HCT116 (cell line): Measurements from ENCODE around the gene KY. TPM values are rescaled to one million over a fixed set of nuclear protein-coding genes. Genes with fewer than 3 reads are reported as not detected.
A peak's percentile ranks its signal among the peaks of the same experiment; 100 is the strongest.

Source experiments
- ATAC-seq: fragments of 200-7000 bp; cut with Tn5 transposase; 2 replicates; pipeline ENCODE4 v1.9.1; 2020; ENCODE audit warnings: mild to moderate bottlenecking, moderate library complexity
- BruUV-seq: library from RNA; stranded (reverse); fragments of 400-500 nt; replicated peaks from 2 replicates; lab custom pipeline; 2021; lab: Mats Ljungman, UMichigan
- CTCF ChIA-PET: fragments of 300-600 bp; sonication (Branson Sonifier 250); formaldehyde crosslinking; loops from one replicate; lab custom pipeline; 2021; ENCODE audit warnings: antibody characterized with exemption; lab: Charles Lee
- POLR2A ChIA-PET: fragments of 300-600, 350-600 bp; sonication (Branson Sonifier 250); formaldehyde crosslinking; loops from one replicate; lab custom pipeline; 2021; ENCODE audit warnings: antibody characterized with exemption; lab: Charles Lee
- RAD21 ChIA-PET, 2 experiments: fragments of 300-600 bp; sonication (Branson Sonifier 250); formaldehyde crosslinking; loops; one replicate each; lab custom pipeline; 2023; ENCODE audit warnings: low total read pairs in 2 of 2; ENCODE audit not compliant: uncharacterized antibody in 2 of 2, unreplicated experiment in 2 of 2, low non-redundant PET in 1 of 2; lab: Charles Lee
- DNase-seq: peaks from one replicate; pipeline ENCODE4 v3.0.0-alpha.2; 2010; ENCODE audit warnings: low read depth, low spot score
- H2AFZ ChIP-seq: fragments of 200-600 bp; shearing (Covaris generic), sonication (generic); 2 replicates; pipeline ENCODE4 v1.6.1; 2017; ENCODE audit warnings: low read depth, mixed run types, mixed read lengths, antibody characterized with exemption, low read length; ENCODE audit not compliant: poor library complexity, severe bottlenecking
- H3K27ac ChIP-seq: 2 replicates; pipeline ENCODE4 v1.5.1; 2012; ENCODE audit warnings: low read depth, low read length
- H3K27me3 ChIP-seq: fragments of 200-600 bp; sonication (generic); 2 replicates; pipeline ENCODE4 v1.6.1; 2016; ENCODE audit warnings: mixed run types, low read length, mixed read lengths; ENCODE audit not compliant: insufficient read depth
- H3K36me3 ChIP-seq, 2 experiments: fragments of 200-500 bp in 1 of 2; fragments of 200-600 bp in 1 of 2; sonication (Bioruptor generic) in 1 of 2; sonication (generic) in 1 of 2; 2 replicates each; pipeline versions ENCODE4 v1.5.1 to v1.6.1; 2014 to 2016; ENCODE audit warnings: low read length in 2 of 2, inconsistent platforms in 1 of 2, mixed read lengths in 1 of 2, mixed run types in 1 of 2; ENCODE audit not compliant: insufficient read depth in 2 of 2, control insufficient read depth in 1 of 2
- H3K4me1 ChIP-seq, 2 experiments: fragments of 200-600 bp in 1 of 2; sonication (generic) in 1 of 2; 2 replicates each; pipeline versions ENCODE4 v1.5.1 to v1.6.1; 2012 to 2017; ENCODE audit warnings: low read length in 2 of 2, inconsistent platforms in 1 of 2, mild to moderate bottlenecking in 1 of 2, mixed read lengths in 1 of 2, mixed run types in 1 of 2, moderate library complexity in 1 of 2; ENCODE audit not compliant: insufficient read depth in 2 of 2, control insufficient read depth in 1 of 2
- H3K4me2 ChIP-seq: fragments of 200-600 bp; sonication (generic); 2 replicates; pipeline ENCODE4 v1.6.1; 2017; ENCODE audit warnings: mixed run types, low read length, mixed read lengths
- H3K4me3 ChIP-seq, 2 experiments: fragments of 200-600 bp in 1 of 2; sonication (generic) in 1 of 2; replicated peaks in 1 of 2; 2 replicates each; pipeline ENCODE4 v1.5.1; 2011 to 2016; ENCODE audit warnings: low read length in 2 of 2, control low read depth in 1 of 2, low read depth in 1 of 2, mild to moderate bottlenecking in 1 of 2, mixed read lengths in 1 of 2, mixed run types in 1 of 2
- H3K79me2 ChIP-seq: fragments of 200-600 bp; sonication (generic); 2 replicates; pipeline ENCODE4 v1.6.1; 2017; ENCODE audit warnings: mild to moderate bottlenecking, mixed run types, low read length, moderate library complexity, mixed read lengths; ENCODE audit not compliant: insufficient read depth
- H3K9ac ChIP-seq: fragments of 200-600 bp; sonication (generic); 2 replicates; pipeline ENCODE4 v1.6.1; 2016; ENCODE audit warnings: low read length, mixed read lengths
- H3K9me2 ChIP-seq: fragments of 200-600 bp; sonication (generic), shearing (Covaris generic); 2 replicates; pipeline ENCODE4 v1.6.1; 2017; ENCODE audit warnings: mixed run types, mild to moderate bottlenecking, moderate library complexity; ENCODE audit not compliant: insufficient read depth
- H3K9me3 ChIP-seq, 2 experiments: fragments of 200-500 bp in 1 of 2; fragments of 200-600 bp in 1 of 2; sonication (Bioruptor generic) in 1 of 2; sonication (generic) in 1 of 2; 2 replicates each; pipeline ENCODE4 v1.6.1; 2014 to 2017; ENCODE audit warnings: low read length in 2 of 2, mixed read lengths in 2 of 2, inconsistent platforms in 1 of 2, low read depth in 1 of 2, mild to moderate bottlenecking in 1 of 2, mixed run types in 1 of 2, moderate library complexity in 1 of 2; ENCODE audit not compliant: control insufficient read depth in 1 of 2, insufficient read depth in 1 of 2
- H4K20me1 ChIP-seq: fragments of 200-600 bp; sonication (generic), shearing (Covaris generic); 2 replicates; pipeline ENCODE4 v1.6.1; 2017; ENCODE audit warnings: mixed run types, mild to moderate bottlenecking, moderate library complexity; ENCODE audit not compliant: insufficient read depth
- CTCF ChIP-seq, 3 experiments: fragments of 200-600 bp in 1 of 3; sonication (generic) in 1 of 3; IDR thresholded peaks in 2 of 3; conservative IDR thresholded peaks in 1 of 3; 2 replicates each; pipeline ENCODE4 v1.5.1; 2012 to 2017; ENCODE audit warnings: low read depth in 2 of 3, low read length in 2 of 3, antibody characterized with exemption in 1 of 3, borderline replicate concordance in 1 of 3, control low read depth in 1 of 3, mild to moderate bottlenecking in 1 of 3, mixed read lengths in 1 of 3, mixed run types in 1 of 3, moderate library complexity in 1 of 3; ENCODE audit not compliant: insufficient read depth in 1 of 3
- EZH2 ChIP-seq: fragments of 200-600 bp; sonication (generic); IDR thresholded peaks from 2 replicates; pipeline ENCODE4 v1.6.1; 2017; ENCODE audit warnings: antibody characterized with exemption, mixed run types
- RAD21 ChIP-seq: IDR thresholded peaks from 2 replicates; pipeline ENCODE4 v1.6.1; 2012; ENCODE audit warnings: low read depth, mild to moderate bottlenecking
- YY1 ChIP-seq: IDR thresholded peaks from 2 replicates; pipeline ENCODE4 v1.6.1; 2011; ENCODE audit warnings: low read length, low read depth, moderate library complexity, mild to moderate bottlenecking; ENCODE audit not compliant: insufficient replicate concordance; ENCODE audit errors: extremely low read depth
- intact Hi-C: fragments of 100-400 bp; cut with micrococcal nuclease; formaldehyde crosslinking; loops from 2 replicates; pipeline ENCODE4 v1.10.0; 2022
- total RNA-seq: library from RNA; stranded (reverse); gene quantifications from one replicate; pipeline ENCODE4 v1.2.1, GENCODE V29; 2021; ENCODE audit not compliant: unreplicated experiment

Gene KY
- total RNA-seq, 1 experiment from 2014 or later, result not detected

DNA sequence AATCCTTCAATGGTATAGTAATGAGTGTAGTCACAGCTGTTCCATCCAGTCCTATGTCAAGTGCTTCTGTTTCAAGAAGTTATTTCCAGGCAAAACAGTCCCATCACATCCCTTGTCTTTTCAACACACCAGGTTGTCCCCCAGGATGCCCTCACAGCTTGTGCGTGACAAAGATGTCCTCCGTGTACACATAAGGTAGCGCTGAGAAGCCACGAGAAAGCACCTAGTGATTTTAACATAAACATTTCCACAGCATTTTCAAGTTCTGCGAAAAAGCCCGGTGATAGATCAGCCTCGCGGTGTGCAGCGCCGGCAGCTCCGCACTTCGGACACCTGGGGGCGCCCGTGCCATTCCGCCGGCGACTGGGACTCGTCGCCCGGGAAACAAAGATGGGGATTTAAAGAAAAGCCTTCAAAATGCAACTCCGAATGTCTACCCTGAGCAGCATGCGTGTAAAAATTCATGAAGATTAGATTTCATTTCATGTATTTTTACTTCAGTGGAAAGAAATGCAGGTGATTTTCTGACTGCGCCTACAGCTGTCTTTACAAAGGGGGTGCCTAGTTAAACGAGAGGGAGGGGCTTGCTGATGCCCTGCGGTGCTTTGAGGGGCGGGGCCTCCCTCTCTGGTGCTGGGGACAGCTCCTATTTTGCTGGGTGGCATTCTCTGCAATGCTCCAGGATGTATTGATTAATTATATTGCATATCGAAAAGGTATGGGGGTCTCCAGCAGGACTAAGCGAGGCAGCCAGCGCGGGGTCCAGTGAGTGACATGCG, 49.9 kb downstream of the KY start:
- H3K27ac ChIP-seq, result no peak overlapping the region
- RAD21 ChIA-PET, result interaction anchor here in 1 of 2 experiments (1.0 to 1.8 kb wide), 2 partner anchors 154 to 193 kb away, joined by 3 to 6 read pairs; no protein-coding TSS in a partner anchor
- BruUV-seq, result no TSS peak
- no peaks in the 10 kb centered on the region for H4K20me1 ChIP-seq
- ATAC-seq (peak; percentile 94), DNase-seq (peak; percentile 28)
- TF ChIP-seq EZH2, result no peak
- TF ChIP-seq CTCF (IDR thresholded peaks at IDR 0.05 in 2 of 3, conservative IDR thresholded peaks at IDR 0.05 in 1 of 3; ENCODE audit: borderline replicate concordance in 1 of 3, insufficient read depth in 1 of 3, low read depth in 2 of 3, low read length in 2 of 3), result peak; percentile 89 to 98 (median 93)
- peak; percentile 24 for TF ChIP-seq YY1
- peak; percentile 94 for TF ChIP-seq RAD21
- H3K79me2 ChIP-seq, result no peaks in the 10 kb centered on the region
- H3K4me2 ChIP-seq, result peak overlapping the region; percentile 32; the same call in 1 of the 2 replicates
- intact Hi-C loops, result loop anchor here (1.0 to 5.0 kb wide), 7 partner anchors 40 to 1441 kb away; no protein-coding TSS in a partner anchor
- no peaks in the 10 kb centered on the region for H3K36me3 ChIP-seq
- H2AFZ ChIP-seq, result no peak overlapping the region
- peaks cover 11% of the 10 kb centered on the region; the same call in 1 of the 2 replicates for H3K27me3 ChIP-seq
- H3K4me3 ChIP-seq, result no peak overlapping the region
- CTCF ChIA-PET, result interaction anchor here (0.9 to 4.2 kb wide), 5 partner anchors 16 to 194 kb away, joined by 3 to 29 read pairs (median 3); no protein-coding TSS in a partner anchor
- no peaks in the 10 kb centered on the region for H3K9me3 ChIP-seq
- H3K9me2 ChIP-seq, result no peaks in the 10 kb centered on the region
- no peak overlapping the region for H3K9ac ChIP-seq
- peaks cover 0 to 5% of the 10 kb centered on the region in 2 experiments; a peak in 1 of 4 replicates for H3K4me1 ChIP-seq
- POLR2A ChIA-PET, result no interaction called here
